GM12878 (cell line): ENCODE data around the gene VWA8. TPM values are rescaled to one million over a fixed set of nuclear protein-coding genes. Genes with fewer than 3 reads are reported as not detected.

Experiments
- BCL11A ChIP-seq: IDR thresholded peaks from 2 replicates; pipeline ENCODE4 v1.6.1; 2011; ENCODE audit warnings: low read depth, low read length
- CREB1 ChIP-seq: IDR thresholded peaks from 2 replicates; pipeline ENCODE4 v1.6.1; 2012; ENCODE audit warnings: low read depth, mild to moderate bottlenecking, inconsistent platforms
- NFIC ChIP-seq: IDR thresholded peaks from 2 replicates; pipeline ENCODE4 v1.6.1; 2012; ENCODE audit warnings: low read depth, mild to moderate bottlenecking, inconsistent platforms, low read length, moderate library complexity
- polyA plus RNA-seq, 11 experiments: library from polyadenylated mRNA; depleted of rRNA in 4 of 11; unstranded in 6 of 11; stranded (reverse) in 5 of 11; fragments of >200 nt; fragmentation: Nextera tagmentation in 4 of 11; fragmentation: Illumina TruSeq in 1 of 11; extraction: Ambion mirVana in 4 of 11; extraction: Trizol in 1 of 11; gene quantifications; 1 replicate in 1 of 11; 2 replicates in 10 of 11; pipeline versions ENCODE4 v1.2.1 to v1.2.3, GENCODE V29; 2011 to 2016; ENCODE audit warnings: inconsistent platforms in 2 of 11, missing spikeins in 2 of 11, low read depth in 1 of 11
- total RNA-seq, 4 experiments: library from RNA; depleted of rRNA in 3 of 4; stranded (reverse); fragments of >200 nt in 3 of 4; fragmentation: Illumina TruSeq in 1 of 4; extraction: Trizol in 1 of 4; gene quantifications; 2 replicates each; pipeline versions ENCODE4 v1.2.1 to v1.2.3, GENCODE V29; 2013 to 2021
- TF ChIP-seq, protein P1 (sequence below): fragments of 450-650 bp; IDR thresholded peaks from 2 replicates; pipeline ENCODE4 v1.6.1; 2016; ENCODE audit warnings: mild to moderate bottlenecking, moderate library complexity, borderline replicate concordance
- TF ChIP-seq, protein P2 (sequence below): fragments of 150-350 bp; IDR thresholded peaks from 2 replicates; pipeline ENCODE4 v1.6.1; 2016; ENCODE audit warnings: low read depth, low read length

VWA8 gene
- total and polyA plus RNA-seq, 10 of the 15 experiments (the other 5 are each of a cell fraction or from before 2014, with no cell fraction given), result 3.0 to 21.8 (median 13.5) TPM

DNA sequence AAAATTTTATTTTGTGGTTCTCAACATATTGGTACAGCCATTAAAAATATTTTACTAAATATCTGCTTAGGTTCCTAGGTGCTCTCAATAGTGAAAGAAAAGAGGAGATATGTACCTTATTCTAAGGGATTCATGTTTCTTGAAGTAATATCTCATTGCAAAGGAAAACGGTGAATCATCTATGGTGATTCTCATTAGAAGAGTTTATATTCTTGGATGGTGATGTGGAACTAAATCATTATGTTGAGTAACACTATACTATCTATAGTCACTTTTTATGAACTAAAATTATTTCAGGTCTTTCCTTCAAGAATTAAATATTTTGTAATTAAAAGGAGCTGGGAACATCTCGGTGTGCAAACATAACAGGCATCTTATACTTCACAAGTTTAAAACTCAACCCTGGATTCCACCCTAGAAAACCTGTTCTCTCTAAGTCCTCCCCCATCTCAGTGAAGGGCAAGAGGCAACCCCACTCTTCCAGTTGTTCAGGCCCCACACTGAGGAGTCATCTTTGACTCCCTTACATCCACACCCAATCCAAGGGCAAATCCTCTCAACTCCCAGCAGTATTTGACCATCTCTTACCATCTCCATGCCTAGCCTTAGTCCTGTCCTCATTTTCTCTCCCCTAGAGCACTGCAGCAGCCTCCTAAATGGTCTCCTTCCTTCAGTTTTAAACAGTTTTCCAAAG lies 363.4 kb downstream of the VWA8 start (continued):
- TF ChIP-seq, protein P1, sequence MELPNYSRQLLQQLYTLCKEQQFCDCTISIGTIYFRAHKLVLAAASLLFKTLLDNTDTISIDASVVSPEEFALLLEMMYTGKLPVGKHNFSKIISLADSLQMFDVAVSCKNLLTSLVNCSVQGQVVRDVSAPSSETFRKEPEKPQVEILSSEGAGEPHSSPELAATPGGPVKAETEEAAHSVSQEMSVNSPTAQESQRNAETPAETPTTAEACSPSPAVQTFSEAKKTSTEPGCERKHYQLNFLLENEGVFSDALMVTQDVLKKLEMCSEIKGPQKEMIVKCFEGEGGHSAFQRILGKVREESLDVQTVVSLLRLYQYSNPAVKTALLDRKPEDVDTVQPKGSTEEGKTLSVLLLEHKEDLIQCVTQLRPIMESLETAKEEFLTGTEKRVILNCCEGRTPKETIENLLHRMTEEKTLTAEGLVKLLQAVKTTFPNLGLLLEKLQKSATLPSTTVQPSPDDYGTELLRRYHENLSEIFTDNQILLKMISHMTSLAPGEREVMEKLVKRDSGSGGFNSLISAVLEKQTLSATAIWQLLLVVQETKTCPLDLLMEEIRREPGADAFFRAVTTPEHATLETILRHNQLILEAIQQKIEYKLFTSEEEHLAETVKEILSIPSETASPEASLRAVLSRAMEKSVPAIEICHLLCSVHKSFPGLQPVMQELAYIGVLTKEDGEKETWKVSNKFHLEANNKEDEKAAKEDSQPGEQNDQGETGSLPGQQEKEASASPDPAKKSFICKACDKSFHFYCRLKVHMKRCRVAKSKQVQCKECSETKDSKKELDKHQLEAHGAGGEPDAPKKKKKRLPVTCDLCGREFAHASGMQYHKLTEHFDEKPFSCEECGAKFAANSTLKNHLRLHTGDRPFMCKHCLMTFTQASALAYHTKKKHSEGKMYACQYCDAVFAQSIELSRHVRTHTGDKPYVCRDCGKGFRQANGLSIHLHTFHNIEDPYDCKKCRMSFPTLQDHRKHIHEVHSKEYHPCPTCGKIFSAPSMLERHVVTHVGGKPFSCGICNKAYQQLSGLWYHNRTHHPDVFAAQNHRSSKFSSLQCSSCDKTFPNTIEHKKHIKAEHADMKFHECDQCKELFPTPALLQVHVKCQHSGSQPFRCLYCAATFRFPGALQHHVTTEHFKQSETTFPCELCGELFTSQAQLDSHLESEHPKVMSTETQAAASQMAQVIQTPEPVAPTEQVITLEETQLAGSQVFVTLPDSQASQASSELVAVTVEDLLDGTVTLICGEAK, result no peak
- TF ChIP-seq, protein P2, sequence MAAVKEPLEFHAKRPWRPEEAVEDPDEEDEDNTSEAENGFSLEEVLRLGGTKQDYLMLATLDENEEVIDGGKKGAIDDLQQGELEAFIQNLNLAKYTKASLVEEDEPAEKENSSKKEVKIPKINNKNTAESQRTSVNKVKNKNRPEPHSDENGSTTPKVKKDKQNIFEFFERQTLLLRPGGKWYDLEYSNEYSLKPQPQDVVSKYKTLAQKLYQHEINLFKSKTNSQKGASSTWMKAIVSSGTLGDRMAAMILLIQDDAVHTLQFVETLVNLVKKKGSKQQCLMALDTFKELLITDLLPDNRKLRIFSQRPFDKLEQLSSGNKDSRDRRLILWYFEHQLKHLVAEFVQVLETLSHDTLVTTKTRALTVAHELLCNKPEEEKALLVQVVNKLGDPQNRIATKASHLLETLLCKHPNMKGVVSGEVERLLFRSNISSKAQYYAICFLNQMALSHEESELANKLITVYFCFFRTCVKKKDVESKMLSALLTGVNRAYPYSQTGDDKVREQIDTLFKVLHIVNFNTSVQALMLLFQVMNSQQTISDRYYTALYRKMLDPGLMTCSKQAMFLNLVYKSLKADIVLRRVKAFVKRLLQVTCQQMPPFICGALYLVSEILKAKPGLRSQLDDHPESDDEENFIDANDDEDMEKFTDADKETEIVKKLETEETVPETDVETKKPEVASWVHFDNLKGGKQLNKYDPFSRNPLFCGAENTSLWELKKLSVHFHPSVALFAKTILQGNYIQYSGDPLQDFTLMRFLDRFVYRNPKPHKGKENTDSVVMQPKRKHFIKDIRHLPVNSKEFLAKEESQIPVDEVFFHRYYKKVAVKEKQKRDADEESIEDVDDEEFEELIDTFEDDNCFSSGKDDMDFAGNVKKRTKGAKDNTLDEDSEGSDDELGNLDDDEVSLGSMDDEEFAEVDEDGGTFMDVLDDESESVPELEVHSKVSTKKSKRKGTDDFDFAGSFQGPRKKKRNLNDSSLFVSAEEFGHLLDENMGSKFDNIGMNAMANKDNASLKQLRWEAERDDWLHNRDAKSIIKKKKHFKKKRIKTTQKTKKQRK, result no peak
- TF ChIP-seq CREB1, result no peak
- TF ChIP-seq NFIC, result no peak
- no peak for TF ChIP-seq BCL11A
